Measurements from ENCODE around the gene SPTBN1. TPM values are rescaled to one million over a fixed set of nuclear protein-coding genes. Genes with fewer than 3 reads are reported as not detected.
A peak's percentile ranks its signal among the peaks of the same experiment; 100 is the strongest.

The SPTBN1 gene
- total and polyA plus RNA-seq, 2 of the 13 experiments (the other 11 are each of a cell fraction or from before 2014, with no cell fraction given) = 123 to 299 TPM

GRCh38 chr2:54589340-54590215, 133.5 kb downstream of the SPTBN1 start (continued):
- peak; percentile 68 for TF ChIP-seq ZNF574 (CRISPR knock-in tag; IDR thresholded peaks at IDR 0.05)
- TF ChIP-seq HMG20B (CRISPR knock-in tag; conservative IDR thresholded peaks at IDR 0.05) = 0 out of 2 replicates have a peak, but pooled peaks have one; percentile 42
- no peak for TF ChIP-seq PLRG1 (conservative IDR thresholded peaks at IDR 0.05)
- TF ChIP-seq HNF1A (IDR thresholded peaks at IDR 0.05; ENCODE audit: low read depth) = peak; percentile 67
- TF ChIP-seq HNF1A (CRISPR knock-in tag; IDR thresholded peaks at IDR 0.05; ENCODE audit: borderline replicate concordance) = peak; percentile 78; the same call in 1 of the 2 replicates
- peak; percentile 40; the same call in 1 of the 2 replicates for TF ChIP-seq ZNF605 (CRISPR knock-in tag; IDR thresholded peaks at IDR 0.05)
- TF ChIP-seq FOXK2 (IDR thresholded peaks at IDR 0.05) = peak; percentile 84
- TF ChIP-seq MLX (CRISPR knock-in tag; IDR thresholded peaks at IDR 0.05) = peak; percentile 90
- TF ChIP-seq ZKSCAN5 (CRISPR knock-in tag; IDR thresholded peaks at IDR 0.05) = no peak
- TF ChIP-seq ZNF839 (CRISPR knock-in tag; IDR thresholded peaks at IDR 0.05; ENCODE audit: borderline replicate concordance) = no peak
- TF ChIP-seq NR2F2 (IDR thresholded peaks at IDR 0.05; ENCODE audit: borderline replicate concordance, low read depth) = peak; percentile 67
- peak; percentile 81 for TF ChIP-seq ZNF609 (CRISPR knock-in tag; IDR thresholded peaks at IDR 0.05; ENCODE audit: borderline replicate concordance)
- TF ChIP-seq EP300 (IDR thresholded peaks at IDR 0.05; ENCODE audit: low read depth in 2 of 2, low read length in 2 of 2) = peak; percentile 71 to 84
- peak; percentile 89 for TF ChIP-seq EP300 (CRISPR knock-in tag; IDR thresholded peaks at IDR 0.05; ENCODE audit: borderline replicate concordance)
- TF ChIP-seq RORA (CRISPR knock-in tag; IDR thresholded peaks at IDR 0.05) = no peak; the same call in 1 of the 2 replicates
- TF ChIP-seq ZNF24 (IDR thresholded peaks at IDR 0.05) = 0 out of 2 replicates have a peak, but pooled peaks have one; percentile 13
